ENCODE results near the gene PWP2.
"Not testable (repeated sequence)": the region's sequence is repeated elsewhere in the genome, so short reads cannot be mapped to it uniquely, and the experiment has no call there.

DNA sequence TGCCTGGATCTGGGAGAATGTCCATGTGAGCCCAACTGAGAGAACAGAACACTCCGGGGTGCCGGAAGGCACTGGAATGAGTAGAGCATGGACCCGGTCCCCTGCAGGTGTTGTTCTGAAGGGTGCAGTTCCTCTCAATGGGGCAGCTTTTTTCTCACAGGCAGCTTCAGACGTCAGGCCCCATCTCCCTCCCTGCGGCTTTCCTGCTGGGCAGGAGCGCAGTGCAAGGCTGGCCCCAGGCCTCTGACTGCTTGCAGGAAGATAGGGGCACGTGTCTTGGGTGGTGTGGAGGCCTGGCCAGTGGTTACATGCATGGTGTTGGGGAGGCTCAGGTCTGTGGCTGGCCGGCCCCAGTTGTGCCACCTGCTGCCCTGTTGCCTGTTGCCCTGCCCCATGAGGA is 36.8 kb downstream of the PWP2 start:
- not testable (repeated sequence) for TF ChIP-seq POLR2A (IDR thresholded peaks at IDR 0.05; ENCODE audit: low read depth); CTCF (IDR thresholded peaks at IDR 0.05); EP300 (IDR thresholded peaks at IDR 0.05); POLR2AphosphoS5 (IDR thresholded peaks at IDR 0.05)

Data from esophagus muscularis mucosa (tissue), 4 donors.